Endothelial cell (in vitro differentiated cells): Measurements from ENCODE around the gene CHCHD3. TPM values are rescaled to one million over a fixed set of nuclear protein-coding genes. Genes with fewer than 3 reads are reported as not detected.
"Not testable (repeated sequence)": the region's sequence is repeated elsewhere in the genome, so short reads cannot be mapped to it uniquely, and the experiment has no call there.

ENCODE experiments used
- DNase-seq: peaks from one replicate; pipeline ENCODE4 v3.0.0; 2021; ENCODE audit warnings: low spot score
- H3K27ac Mint-ChIP-seq: one replicate; pipeline ENCODE4 v1.8.0; 2021; ENCODE audit warnings: mixed read lengths, inconsistent platforms; ENCODE audit not compliant: unreplicated experiment
- H3K27me3 Mint-ChIP-seq: one replicate; pipeline ENCODE4 v1.8.0; 2021; ENCODE audit warnings: mild to moderate bottlenecking, moderate library complexity, mixed read lengths, inconsistent platforms; ENCODE audit not compliant: unreplicated experiment
- H3K36me3 Mint-ChIP-seq: one replicate; pipeline ENCODE4 v1.8.0; 2021; ENCODE audit warnings: mild to moderate bottlenecking, low read depth, mixed read lengths, inconsistent platforms; ENCODE audit not compliant: unreplicated experiment
- H3K4me1 Mint-ChIP-seq: one replicate; pipeline ENCODE4 v1.8.0; 2021; ENCODE audit warnings: mild to moderate bottlenecking, mixed read lengths, inconsistent platforms; ENCODE audit not compliant: unreplicated experiment
- H3K4me3 Mint-ChIP-seq: one replicate; pipeline ENCODE4 v1.8.0; 2021; ENCODE audit warnings: mild to moderate bottlenecking, mixed read lengths, inconsistent platforms; ENCODE audit not compliant: unreplicated experiment
- H3K9me3 Mint-ChIP-seq: one replicate; pipeline ENCODE4 v1.8.0; 2021; ENCODE audit warnings: mixed read lengths, inconsistent platforms; ENCODE audit not compliant: unreplicated experiment
- CTCF ChIP-seq: fragments of 200-600 bp; sonication (generic); IDR thresholded peaks from one replicate; pipeline ENCODE4 v1.5.0; 2021; ENCODE audit warnings: antibody characterized with exemption; ENCODE audit not compliant: unreplicated experiment
- total RNA-seq: library from RNA; stranded (reverse); fragmentation: NEBNext Ultra II Directional; extraction: Animal tissue kit (Norgen Biotek cat#: 25700); gene quantifications from one replicate; pipeline ENCODE4 v1.2.1, GENCODE V29; 2021; ENCODE audit not compliant: unreplicated experiment

CHCHD3 gene
- total RNA-seq, 1 donor from 2014 or later = 55.6 TPM

- DNase-seq = no peak
- Mint-ChIP-seq H3K9me3 (no peaks in the 10 kb centered on the region), H3K27me3 (peaks cover 4% of the 10 kb centered on the region), H3K4me1 (no peaks in the 10 kb centered on the region), H3K4me3 (no peak overlapping the region), H3K27ac (no peak overlapping the region), H3K36me3 (no peaks in the 10 kb centered on the region)
- no peak for TF ChIP-seq CTCF
Measured at GRCh38 chr7:132970257-132970656, 111.6 kb downstream of the CHCHD3 start.

GRCh38 chr7:132969520-132969919 is 112.4 kb downstream of the CHCHD3 start:
- Mint-ChIP-seq H3K9me3 (no peaks in the 10 kb centered on the region), H3K4me3 (no peak overlapping the region), H3K4me1 (no peaks in the 10 kb centered on the region), H3K36me3 (no peaks in the 10 kb centered on the region), H3K27me3 (peaks cover 4% of the 10 kb centered on the region), H3K27ac (no peak overlapping the region)
- DNase-seq = no peak
- no peak for TF ChIP-seq CTCF

- H3K4me3 Mint-ChIP-seq, H3K27me3 Mint-ChIP-seq, DNase-seq, H3K36me3 Mint-ChIP-seq, H3K9me3 Mint-ChIP-seq, H3K4me1 Mint-ChIP-seq, H3K27ac Mint-ChIP-seq: not testable (repeated sequence)
Measured at GRCh38 chr7:132967470-132967848, 114.4 kb downstream of the CHCHD3 start.

- Mint-ChIP-seq H3K4me1 (no peaks in the 10 kb centered on the region), H3K36me3 (no peaks in the 10 kb centered on the region), H3K4me3 (no peak overlapping the region), H3K27ac (no peak overlapping the region), H3K9me3 (no peaks in the 10 kb centered on the region), H3K27me3 (peaks cover 4% of the 10 kb centered on the region)
- no peak for TF ChIP-seq CTCF
- DNase-seq = no peak
Measured at GRCh38 chr7:132966754-132967469, 115.0 kb downstream of the CHCHD3 start.

- no peak for TF ChIP-seq CTCF
- Mint-ChIP-seq H3K9me3 (no peaks in the 10 kb centered on the region), H3K4me3 (no peak overlapping the region), H3K36me3 (no peaks in the 10 kb centered on the region), H3K4me1 (no peaks in the 10 kb centered on the region), H3K27ac (no peak overlapping the region), H3K27me3 (peaks cover 2% of the 10 kb centered on the region)
- no peak for DNase-seq
Measured at GRCh38 chr7:132965951-132966350, 115.9 kb downstream of the CHCHD3 start.
